ENCODE results near the gene ARMH2. TPM values are rescaled to one million over a fixed set of nuclear protein-coding genes. Genes with fewer than 3 reads are reported as not detected.
"Not testable (repeated sequence)": the region's sequence is repeated elsewhere in the genome, so short reads cannot be mapped to it uniquely, and the experiment has no call there.

The ARMH2 gene
- total RNA-seq, 1 donor from 2014 or later: not detected

- no peak for DNase-seq (ENCODE audit: low spot score)
These were observed 19.6 kb upstream of the ARMH2 start for GRCh38 chr6:24818346-24818745.

- DNase-seq (ENCODE audit: low spot score): no peak
These were observed 11.0 kb upstream of the ARMH2 start for GRCh38 chr6:24809728-24810127.

GRCh38 chr6:24807584-24807983, 8.9 kb upstream of the ARMH2 start:
- DNase-seq (ENCODE audit: low spot score): no peak

GRCh38 chr6:24802271-24803059, 3.7 kb upstream of the ARMH2 start:
- peak; percentile 42 for DNase-seq (ENCODE audit: low spot score)

GRCh38 chr6:24799541-24799915, 811 bp upstream of the ARMH2 start:
- no peak for DNase-seq (ENCODE audit: low spot score)

- no peak for DNase-seq (ENCODE audit: low spot score)
These were observed 1.0 kb downstream of the ARMH2 start for GRCh38 chr6:24797596-24798216.

- DNase-seq (ENCODE audit: low spot score): no peak
These were observed 2.0 kb downstream of the ARMH2 start for GRCh38 chr6:24796616-24797290.

GRCh38 chr6:24795106-24795505, 3.6 kb downstream of the ARMH2 start:
- DNase-seq (ENCODE audit: low spot score): no peak

- DNase-seq (ENCODE audit: low spot score): no peak
These were observed 10.6 kb downstream of the ARMH2 start for GRCh38 chr6:24788031-24788665.

GRCh38 chr6:24780206-24780605, 18.5 kb downstream of the ARMH2 start:
- no peak for DNase-seq (ENCODE audit: low spot score)

GRCh38 chr6:24779416-24780016, 19.2 kb downstream of the ARMH2 start:
- DNase-seq (ENCODE audit: low spot score): no peak

- DNase-seq (ENCODE audit: low spot score): no peak
These were observed 19.8 kb downstream of the ARMH2 start for GRCh38 chr6:24778878-24779277.

- DNase-seq (ENCODE audit: low spot score): no peak
These were observed 20.6 kb downstream of the ARMH2 start for GRCh38 chr6:24778121-24778520.

GRCh38 chr6:24777227-24777626, 21.5 kb downstream of the ARMH2 start:
- no peak for DNase-seq (ENCODE audit: low spot score)

- no peak for DNase-seq (ENCODE audit: low spot score)
These were observed 23.1 kb downstream of the ARMH2 start for GRCh38 chr6:24775520-24776058.

GRCh38 chr6:24774696-24775519, 23.8 kb downstream of the ARMH2 start, which contains the start of gene GMNN:
GMNN (plus strand) TSS chr6:24774937; CDS start chr6:24777247, 2,310 bp downstream.
- DNase-seq (ENCODE audit: low spot score): peak; percentile 98

- no peak for DNase-seq (ENCODE audit: low spot score)
These were observed 30.4 kb downstream of the ARMH2 start for GRCh38 chr6:24768361-24768760.

GRCh38 chr6:24766680-24767462, 31.8 kb downstream of the ARMH2 start:
- DNase-seq (ENCODE audit: low spot score): peak; percentile 18

- not testable (repeated sequence) for DNase-seq (ENCODE audit: low spot score)
These were observed 32.7 kb downstream of the ARMH2 start for GRCh38 chr6:24765968-24766367.
